Uterus (tissue), 2 donors: ENCODE results near the gene CIDEB.

ENCODE experiments used
- POLR2A ChIP-seq, 2 donors: fragments of 450-650 bp; IDR thresholded peaks; one replicate each; pipeline ENCODE4 v1.6.1; 2016; ENCODE audit warnings: antibody characterized with exemption in 2 of 2, mild to moderate bottlenecking in 1 of 2, moderate library complexity in 1 of 2
- TF ChIP-seq, protein P1 (sequence below), 4 experiments: fragments of 200-600 bp in 2 of 4; fragments of 450-650 bp in 2 of 4; sonication (generic) in 2 of 4; IDR thresholded peaks; one replicate each; pipeline ENCODE4 v1.5.1; 2016 to 2019; ENCODE audit warnings: antibody characterized with exemption in 4 of 4, mild to moderate bottlenecking in 2 of 4, moderate library complexity in 1 of 4

DNA sequence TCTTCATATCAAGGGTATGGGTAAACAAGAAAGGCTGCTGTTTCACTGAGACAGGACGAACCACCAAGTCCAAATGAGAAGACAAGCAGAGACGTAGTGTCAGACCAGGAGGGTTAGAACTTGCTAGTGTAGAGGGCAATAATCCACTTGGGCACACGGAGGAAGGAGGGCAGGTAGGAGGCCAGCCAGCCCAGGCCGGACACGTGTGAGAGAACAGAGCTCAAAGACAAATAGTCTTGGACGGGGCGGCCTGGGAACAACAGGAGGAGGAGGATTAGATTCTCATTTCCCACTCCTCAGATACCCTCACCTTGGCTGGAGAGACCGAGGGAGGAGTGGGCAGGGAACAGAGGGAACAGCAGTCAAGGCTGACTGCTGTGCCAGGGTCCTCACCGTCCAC is 17.0 kb downstream of the CIDEB start:
- TF ChIP-seq, protein P1, sequence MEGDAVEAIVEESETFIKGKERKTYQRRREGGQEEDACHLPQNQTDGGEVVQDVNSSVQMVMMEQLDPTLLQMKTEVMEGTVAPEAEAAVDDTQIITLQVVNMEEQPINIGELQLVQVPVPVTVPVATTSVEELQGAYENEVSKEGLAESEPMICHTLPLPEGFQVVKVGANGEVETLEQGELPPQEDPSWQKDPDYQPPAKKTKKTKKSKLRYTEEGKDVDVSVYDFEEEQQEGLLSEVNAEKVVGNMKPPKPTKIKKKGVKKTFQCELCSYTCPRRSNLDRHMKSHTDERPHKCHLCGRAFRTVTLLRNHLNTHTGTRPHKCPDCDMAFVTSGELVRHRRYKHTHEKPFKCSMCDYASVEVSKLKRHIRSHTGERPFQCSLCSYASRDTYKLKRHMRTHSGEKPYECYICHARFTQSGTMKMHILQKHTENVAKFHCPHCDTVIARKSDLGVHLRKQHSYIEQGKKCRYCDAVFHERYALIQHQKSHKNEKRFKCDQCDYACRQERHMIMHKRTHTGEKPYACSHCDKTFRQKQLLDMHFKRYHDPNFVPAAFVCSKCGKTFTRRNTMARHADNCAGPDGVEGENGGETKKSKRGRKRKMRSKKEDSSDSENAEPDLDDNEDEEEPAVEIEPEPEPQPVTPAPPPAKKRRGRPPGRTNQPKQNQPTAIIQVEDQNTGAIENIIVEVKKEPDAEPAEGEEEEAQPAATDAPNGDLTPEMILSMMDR (IDR thresholded peaks at IDR 0.05), result no peak
- no peak for TF ChIP-seq POLR2A (IDR thresholded peaks at IDR 0.05)
